GM12878 (cell line): ENCODE measurements around the gene ARSA. TPM values are rescaled to one million over a fixed set of nuclear protein-coding genes. Genes with fewer than 3 reads are reported as not detected.

Experiments used
- ATAC-seq: fragments of 200-7000 bp; cut with Tn5 transposase; 3 replicates; pipeline ENCODE4 v1.9.1; 2020; ENCODE audit warnings: mild to moderate bottlenecking, moderate library complexity
- BruUV-seq: library from RNA; stranded (reverse); fragments of 400-500 nt; replicated peaks from 2 replicates; lab custom pipeline; 2021; lab: Mats Ljungman, UMichigan
- CTCF ChIA-PET: fragments of 300-600 bp; sonication (Branson Sonifier 250); formaldehyde crosslinking; extraction: SDS; loops from one replicate; lab custom pipeline; 2021; ENCODE audit warnings: inconsistent platforms; lab: Yijun Ruan, JAX
- POLR2A ChIA-PET: fragments of 350-600 bp; formaldehyde crosslinking; extraction: SDS; loops from one replicate; lab custom pipeline; 2021; ENCODE audit warnings: inconsistent platforms; lab: Charles Lee
- RAD21 ChIA-PET: fragments of 300-600 bp; sonication (Branson Sonifier 250); formaldehyde crosslinking; loops from one replicate; lab custom pipeline; 2023; ENCODE audit warnings: antibody characterized with exemption; ENCODE audit not compliant: unreplicated experiment; lab: Charles Lee
- SMC1A ChIA-PET: fragments of 300-600 bp; sonication (Branson Sonifier 250); formaldehyde crosslinking; loops from one replicate; lab custom pipeline; 2023; ENCODE audit not compliant: unreplicated experiment, uncharacterized antibody; lab: Charles Lee
- DNase-seq: peaks from one replicate; pipeline ENCODE4 v3.0.0-alpha.2; 2011; ENCODE audit warnings: low read depth, low spot score
- FAIRE-seq: peaks from 3 replicates; lab custom pipeline; 2011; peaks lifted over from hg19 to GRCh38; lab: Jason Lieb, UNC
- H2AFZ ChIP-seq: 2 replicates; pipeline ENCODE4 v1.6.0; 2011; ENCODE audit warnings: low read depth, low read length, control low read depth; ENCODE audit not compliant: control insufficient read depth
- H3K27ac ChIP-seq: 2 replicates; pipeline ENCODE4 v1.5.1; 2011; ENCODE audit warnings: control low read depth; ENCODE audit not compliant: control insufficient read depth, insufficient read depth
- H3K27me3 ChIP-seq, 2 experiments: replicated peaks in 1 of 2; 2 replicates each; pipeline versions ENCODE4 v1.6.0 to v1.6.1; 2011; ENCODE audit warnings: low read length in 1 of 2; ENCODE audit not compliant: control insufficient read depth in 2 of 2, insufficient read depth in 2 of 2
- H3K36me3 ChIP-seq, 2 experiments: 2 replicates each; pipeline ENCODE4 v1.5.1; 2011; ENCODE audit warnings: low read length in 1 of 2; ENCODE audit not compliant: control insufficient read depth in 2 of 2, insufficient read depth in 2 of 2
- H3K4me1 ChIP-seq: 2 replicates; pipeline ENCODE4 v1.6.1; 2011; ENCODE audit warnings: mild to moderate bottlenecking, low read length, moderate library complexity, mixed read lengths; ENCODE audit not compliant: control insufficient read depth, insufficient read depth
- H3K4me2 ChIP-seq: 2 replicates; pipeline ENCODE4 v1.6.0; 2011; ENCODE audit warnings: control low read depth; ENCODE audit not compliant: control insufficient read depth, insufficient read depth
- H3K4me3 ChIP-seq: fragments of 200-600 bp; sonication (generic); 2 replicates; pipeline ENCODE4 v1.5.1; 2016
- H3K79me2 ChIP-seq: 2 replicates; pipeline ENCODE4 v1.6.0; 2011; ENCODE audit warnings: low read length; ENCODE audit not compliant: control insufficient read depth, insufficient read depth
- H3K9ac ChIP-seq: 2 replicates; pipeline ENCODE4 v1.8.0; 2011; ENCODE audit warnings: low read length, control low read depth, mixed read lengths; ENCODE audit not compliant: control insufficient read depth, insufficient read depth
- H3K9me3 ChIP-seq: replicated peaks from 3 replicates; pipeline ENCODE4 v1.5.1; 2011; ENCODE audit warnings: mild to moderate bottlenecking, low read length; ENCODE audit not compliant: control insufficient read depth, insufficient read depth
- H4K20me1 ChIP-seq: 2 replicates; pipeline ENCODE4 v1.6.0; 2011; ENCODE audit not compliant: control insufficient read depth, insufficient read depth
- BMI1 ChIP-seq: fragments of 450-650 bp; IDR thresholded peaks from 2 replicates; pipeline ENCODE4 v1.6.1; 2016; ENCODE audit warnings: mild to moderate bottlenecking, moderate library complexity, borderline replicate concordance
- MTA3 ChIP-seq: IDR thresholded peaks from 2 replicates; pipeline ENCODE4 v1.6.1; 2012; ENCODE audit warnings: low read length, inconsistent platforms, borderline replicate concordance
- NFIC ChIP-seq: IDR thresholded peaks from 2 replicates; pipeline ENCODE4 v1.6.1; 2012; ENCODE audit warnings: low read depth, mild to moderate bottlenecking, inconsistent platforms, low read length, moderate library complexity
- SIN3A ChIP-seq: IDR thresholded peaks from 2 replicates; pipeline ENCODE4 v1.6.1; 2012; ENCODE audit warnings: low read depth, low read length, improper control_type of control experiment
- SREBF2 ChIP-seq: IDR thresholded peaks from 2 replicates; pipeline ENCODE4 v1.6.1; 2012; ENCODE audit warnings: mild to moderate bottlenecking, low read length
- STAT1 ChIP-seq: fragments of 450-650 bp; conservative IDR thresholded peaks from 2 replicates; pipeline ENCODE4 v1.6.1; 2014; ENCODE audit warnings: antibody characterized with exemption, mild to moderate bottlenecking
- TAF1 ChIP-seq: IDR thresholded peaks from 2 replicates; pipeline ENCODE4 v1.6.1; 2011; ENCODE audit warnings: mild to moderate bottlenecking, low read depth, low read length, borderline replicate concordance
- WRNIP1 ChIP-seq: IDR thresholded peaks from 2 replicates; pipeline ENCODE4 v1.6.1; 2011; ENCODE audit warnings: low read depth, low read length, improper control_type of control experiment, borderline replicate concordance
- YY1 ChIP-seq: IDR thresholded peaks from 2 replicates; pipeline ENCODE4 v1.6.1; 2011; ENCODE audit warnings: low read depth, mild to moderate bottlenecking, low read length
- WGBS: methylation state at CpG from one replicate; pipeline ENCODE4 v1.1.6; 2016; ENCODE audit warnings: low lambda C conversion rate; ENCODE audit not compliant: insufficient replicate concordance, insufficient coverage; ENCODE audit errors: missing lambda C conversion rate; 5-methylcytosine and 5-hydroxymethylcytosine counted together
- in situ Hi-C: fragments of 300-500 bp; cut with MboI; formaldehyde crosslinking; loops from 9 replicates; pipeline ENCODE4 v1.14.3; 2018; ENCODE audit warnings: mixed read lengths
- intact Hi-C: fragments of 100-400 bp; cut with micrococcal nuclease; formaldehyde crosslinking; loops from one replicate; pipeline ENCODE4 v1.14.2; 2022; ENCODE audit not compliant: unreplicated experiment
- polyA plus RNA-seq, 11 experiments: library from polyadenylated mRNA; depleted of rRNA in 4 of 11; unstranded in 6 of 11; stranded (reverse) in 5 of 11; fragments of >200 nt; fragmentation: Nextera tagmentation in 4 of 11; fragmentation: Illumina TruSeq in 1 of 11; extraction: Ambion mirVana in 4 of 11; extraction: Trizol in 1 of 11; gene quantifications; 1 replicate in 1 of 11; 2 replicates in 10 of 11; pipeline versions ENCODE4 v1.2.1 to v1.2.3, GENCODE V29; 2011 to 2016; ENCODE audit warnings: inconsistent platforms in 2 of 11, missing spikeins in 2 of 11, low read depth in 1 of 11
- total RNA-seq, 4 experiments: library from RNA; depleted of rRNA in 3 of 4; stranded (reverse); fragments of >200 nt in 3 of 4; fragmentation: Illumina TruSeq in 1 of 4; extraction: Trizol in 1 of 4; gene quantifications; 2 replicates each; pipeline versions ENCODE4 v1.2.1 to v1.2.3, GENCODE V29; 2013 to 2021
- TF ChIP-seq, protein P1 (sequence below): IDR thresholded peaks from 2 replicates; pipeline ENCODE4 v1.6.1; 2011; ENCODE audit warnings: mild to moderate bottlenecking, low read depth, low read length, moderate library complexity; ENCODE audit not compliant: insufficient replicate concordance
- TF ChIP-seq, protein P2 (sequence below): fragments of 450-650 bp; IDR thresholded peaks from 2 replicates; pipeline ENCODE4 v1.6.1; 2017; ENCODE audit warnings: mild to moderate bottlenecking, moderate library complexity
- TF ChIP-seq, protein P3 (sequence below): fragments of 450-650 bp; formaldehyde crosslinking; IDR thresholded peaks from 2 replicates; pipeline ENCODE4 v1.5.0; 2022; ENCODE audit warnings: mild to moderate bottlenecking, missing genetic modification characterization
- TF ChIP-seq, protein P4 (sequence below): fragments of 450-650 bp; IDR thresholded peaks from 2 replicates; pipeline ENCODE4 v1.6.1; 2014; ENCODE audit warnings: mild to moderate bottlenecking

The ARSA gene
- total and polyA plus RNA-seq, 10 of the 15 experiments (the other 5 are each of a cell fraction or from before 2014, with no cell fraction given) = 0.39 to 26.3 (median 9.8) TPM

DNA sequence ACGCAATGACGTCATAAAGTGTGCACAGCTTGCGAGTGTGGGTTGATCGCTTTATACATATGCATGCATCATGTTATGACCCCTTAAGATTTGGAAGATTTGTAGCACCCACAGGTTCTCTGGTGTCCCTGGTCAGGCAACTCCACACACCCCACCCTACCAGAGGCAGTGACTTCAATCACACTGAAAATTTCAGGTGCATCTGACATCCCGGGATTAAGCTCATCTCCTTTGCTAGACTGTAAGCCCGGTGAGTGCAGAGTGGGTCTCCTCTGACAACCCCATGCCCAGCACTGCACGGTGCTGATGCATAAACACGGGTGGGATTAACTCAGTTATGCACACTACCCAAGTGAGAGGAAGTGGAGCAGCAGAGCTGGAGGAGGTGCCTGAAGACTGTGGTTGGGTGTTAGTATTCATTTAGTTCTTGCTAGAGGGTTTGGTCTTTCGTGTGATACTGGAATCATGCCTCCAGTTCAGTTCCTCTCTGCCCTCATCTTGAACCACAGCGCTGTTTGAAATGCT is 6.5 kb downstream of the ARSA start:
- Histone ChIP-seq H4K20me1 (no peaks in the 10 kb centered on the region), H3K9me3 (no peaks in the 10 kb centered on the region), H3K79me2 (no peaks in the 10 kb centered on the region), H3K4me2 (peak overlapping the region; percentile 100), H3K4me1 (peaks cover 28% of the 10 kb centered on the region), H3K27me3 (no peaks in the 10 kb centered on the region), H3K36me3 (no peaks in the 10 kb centered on the region; a peak in 2 of 4 replicates), H3K9ac (peak overlapping the region; percentile 84), H3K4me3 (peak overlapping the region; percentile 70), H3K27ac (peak overlapping the region; percentile 97), H2AFZ (peak overlapping the region; percentile 87)
- DNase-seq = peak; percentile 69
- in situ Hi-C loops (loop anchor here (5.0 kb wide), 1 partner anchor 94 kb away; the partner anchor contains the start of gene SCO2), intact Hi-C loops (loop anchor here (5.0 kb wide), 3 partner anchors 71 to 379 kb away; no protein-coding TSS in a partner anchor)
- SMC1A ChIA-PET = interaction anchor here (0.7 to 3.4 kb wide), 23 partner anchors 12 to 380 kb away, joined by 3 to 20 read pairs (median 4); partner anchors contain the start of genes CHKB, LMF2, NCAPH2 and SCO2
- BruUV-seq = no TSS peak
- POLR2A ChIA-PET = interaction anchor here (0.5 to 2.1 kb wide), 12 partner anchors 39 to 370 kb away, joined by 3 to 11 read pairs (median 5); partner anchors contain the start of genes CHKB, HDAC10, LMF2 and NCAPH2
- ATAC-seq = peak; percentile 81
- WGBS = 0% methylated on average over 10 of the region's 10 CpGs
- CTCF ChIA-PET = interaction anchor here (0.5 to 3.5 kb wide), 50 partner anchors 9 to 472 kb away, joined by 3 to 32 read pairs (median 6); partner anchors contain the start of genes KLHDC7B, LMF2, NCAPH2 and PLXNB2
- RAD21 ChIA-PET = interaction anchor here (0.5 to 4.0 kb wide), 27 partner anchors 11 to 380 kb away, joined by 3 to 43 read pairs (median 4); partner anchors contain the start of genes HDAC10, LMF2, NCAPH2 and SCO2
- FAIRE-seq = peak; percentile 92
- TF ChIP-seq NFIC (no peak), MTA3 (no peak), STAT1 (no peak), YY1 (0 out of 2 replicates have a peak, but pooled peaks have one; percentile 10), SREBF2 (no peak), TAF1 (peak; percentile 43; the same call in 1 of the 2 replicates), SIN3A (no peak), WRNIP1 (no peak), BMI1 (no peak)
- TF ChIP-seq, protein P1, sequence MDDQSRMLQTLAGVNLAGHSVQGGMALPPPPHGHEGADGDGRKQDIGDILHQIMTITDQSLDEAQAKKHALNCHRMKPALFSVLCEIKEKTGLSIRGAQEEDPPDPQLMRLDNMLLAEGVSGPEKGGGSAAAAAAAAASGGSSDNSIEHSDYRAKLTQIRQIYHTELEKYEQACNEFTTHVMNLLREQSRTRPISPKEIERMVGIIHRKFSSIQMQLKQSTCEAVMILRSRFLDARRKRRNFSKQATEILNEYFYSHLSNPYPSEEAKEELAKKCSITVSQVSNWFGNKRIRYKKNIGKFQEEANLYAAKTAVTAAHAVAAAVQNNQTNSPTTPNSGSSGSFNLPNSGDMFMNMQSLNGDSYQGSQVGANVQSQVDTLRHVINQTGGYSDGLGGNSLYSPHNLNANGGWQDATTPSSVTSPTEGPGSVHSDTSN = no peak
- TF ChIP-seq, protein P2, sequence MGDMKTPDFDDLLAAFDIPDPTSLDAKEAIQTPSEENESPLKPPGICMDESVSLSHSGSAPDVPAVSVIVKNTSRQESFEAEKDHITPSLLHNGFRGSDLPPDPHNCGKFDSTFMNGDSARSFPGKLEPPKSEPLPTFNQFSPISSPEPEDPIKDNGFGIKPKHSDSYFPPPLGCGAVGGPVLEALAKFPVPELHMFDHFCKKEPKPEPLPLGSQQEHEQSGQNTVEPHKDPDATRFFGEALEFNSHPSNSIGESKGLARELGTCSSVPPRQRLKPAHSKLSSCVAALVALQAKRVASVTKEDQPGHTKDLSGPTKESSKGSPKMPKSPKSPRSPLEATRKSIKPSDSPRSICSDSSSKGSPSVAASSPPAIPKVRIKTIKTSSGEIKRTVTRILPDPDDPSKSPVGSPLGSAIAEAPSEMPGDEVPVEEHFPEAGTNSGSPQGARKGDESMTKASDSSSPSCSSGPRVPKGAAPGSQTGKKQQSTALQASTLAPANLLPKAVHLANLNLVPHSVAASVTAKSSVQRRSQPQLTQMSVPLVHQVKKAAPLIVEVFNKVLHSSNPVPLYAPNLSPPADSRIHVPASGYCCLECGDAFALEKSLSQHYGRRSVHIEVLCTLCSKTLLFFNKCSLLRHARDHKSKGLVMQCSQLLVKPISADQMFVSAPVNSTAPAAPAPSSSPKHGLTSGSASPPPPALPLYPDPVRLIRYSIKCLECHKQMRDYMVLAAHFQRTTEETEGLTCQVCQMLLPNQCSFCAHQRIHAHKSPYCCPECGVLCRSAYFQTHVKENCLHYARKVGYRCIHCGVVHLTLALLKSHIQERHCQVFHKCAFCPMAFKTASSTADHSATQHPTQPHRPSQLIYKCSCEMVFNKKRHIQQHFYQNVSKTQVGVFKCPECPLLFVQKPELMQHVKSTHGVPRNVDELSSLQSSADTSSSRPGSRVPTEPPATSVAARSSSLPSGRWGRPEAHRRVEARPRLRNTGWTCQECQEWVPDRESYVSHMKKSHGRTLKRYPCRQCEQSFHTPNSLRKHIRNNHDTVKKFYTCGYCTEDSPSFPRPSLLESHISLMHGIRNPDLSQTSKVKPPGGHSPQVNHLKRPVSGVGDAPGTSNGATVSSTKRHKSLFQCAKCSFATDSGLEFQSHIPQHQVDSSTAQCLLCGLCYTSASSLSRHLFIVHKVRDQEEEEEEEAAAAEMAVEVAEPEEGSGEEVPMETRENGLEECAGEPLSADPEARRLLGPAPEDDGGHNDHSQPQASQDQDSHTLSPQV = no peak
- TF ChIP-seq, protein P3, sequence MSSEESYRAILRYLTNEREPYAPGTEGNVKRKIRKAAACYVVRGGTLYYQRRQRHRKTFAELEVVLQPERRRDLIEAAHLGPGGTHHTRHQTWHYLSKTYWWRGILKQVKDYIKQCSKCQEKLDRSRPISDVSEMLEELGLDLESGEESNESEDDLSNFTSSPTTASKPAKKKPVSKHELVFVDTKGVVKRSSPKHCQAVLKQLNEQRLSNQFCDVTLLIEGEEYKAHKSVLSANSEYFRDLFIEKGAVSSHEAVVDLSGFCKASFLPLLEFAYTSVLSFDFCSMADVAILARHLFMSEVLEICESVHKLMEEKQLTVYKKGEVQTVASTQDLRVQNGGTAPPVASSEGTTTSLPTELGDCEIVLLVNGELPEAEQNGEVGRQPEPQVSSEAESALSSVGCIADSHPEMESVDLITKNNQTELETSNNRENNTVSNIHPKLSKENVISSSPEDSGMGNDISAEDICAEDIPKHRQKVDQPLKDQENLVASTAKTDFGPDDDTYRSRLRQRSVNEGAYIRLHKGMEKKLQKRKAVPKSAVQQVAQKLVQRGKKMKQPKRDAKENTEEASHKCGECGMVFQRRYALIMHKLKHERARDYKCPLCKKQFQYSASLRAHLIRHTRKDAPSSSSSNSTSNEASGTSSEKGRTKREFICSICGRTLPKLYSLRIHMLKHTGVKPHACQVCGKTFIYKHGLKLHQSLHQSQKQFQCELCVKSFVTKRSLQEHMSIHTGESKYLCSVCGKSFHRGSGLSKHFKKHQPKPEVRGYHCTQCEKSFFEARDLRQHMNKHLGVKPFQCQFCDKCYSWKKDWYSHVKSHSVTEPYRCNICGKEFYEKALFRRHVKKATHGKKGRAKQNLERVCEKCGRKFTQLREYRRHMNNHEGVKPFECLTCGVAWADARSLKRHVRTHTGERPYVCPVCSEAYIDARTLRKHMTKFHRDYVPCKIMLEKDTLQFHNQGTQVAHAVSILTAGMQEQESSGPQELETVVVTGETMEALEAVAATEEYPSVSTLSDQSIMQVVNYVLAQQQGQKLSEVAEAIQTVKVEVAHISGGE = no peak
- TF ChIP-seq, protein P4, sequence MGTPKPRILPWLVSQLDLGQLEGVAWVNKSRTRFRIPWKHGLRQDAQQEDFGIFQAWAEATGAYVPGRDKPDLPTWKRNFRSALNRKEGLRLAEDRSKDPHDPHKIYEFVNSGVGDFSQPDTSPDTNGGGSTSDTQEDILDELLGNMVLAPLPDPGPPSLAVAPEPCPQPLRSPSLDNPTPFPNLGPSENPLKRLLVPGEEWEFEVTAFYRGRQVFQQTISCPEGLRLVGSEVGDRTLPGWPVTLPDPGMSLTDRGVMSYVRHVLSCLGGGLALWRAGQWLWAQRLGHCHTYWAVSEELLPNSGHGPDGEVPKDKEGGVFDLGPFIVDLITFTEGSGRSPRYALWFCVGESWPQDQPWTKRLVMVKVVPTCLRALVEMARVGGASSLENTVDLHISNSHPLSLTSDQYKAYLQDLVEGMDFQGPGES = no peak
